Measurements from ENCODE around the gene ABCG2.

- TF ChIP-seq POLR2A (IDR thresholded peaks at IDR 0.05) (no peak), CTCF (IDR thresholded peaks at IDR 0.05) (no peak), POLR2AphosphoS5 (IDR thresholded peaks at IDR 0.05) (no peak), EP300 (IDR thresholded peaks at IDR 0.05) (no peak)
Measured at GRCh38 chr4:88106205-88106604, 52.2 kb downstream of the ABCG2 start.

Data from suprapubic skin (tissue), 4 donors.